ENCODE measurements around the gene DND1.

The DND1 gene

GRCh38 chr5:140633021-140633471 lies 40.3 kb downstream of the DND1 start, which contains the start of gene CD14:
Gene CD14 (minus strand): TSS chr5:140633175. CDS start chr5:140633071, 104 bp downstream.
- no peaks in the 10 kb centered on the region for H3K79me2 ChIP-seq (ENCODE audit: low read length)
- no peaks in the 10 kb centered on the region for H4K20me1 ChIP-seq (ENCODE audit: insufficient read depth, low read length)
- H3K4me1 ChIP-seq (ENCODE audit: low read length), result peaks cover 18% of the 10 kb centered on the region
- TF ChIP-seq CTCF (IDR thresholded peaks at IDR 0.05; ENCODE audit: low read depth, low read length) (no peak), EZH2phosphoT487 (IDR thresholded peaks at IDR 0.05; ENCODE audit: low read depth) (no peak)
- no peak within 1 kb of the TSS for H3K27ac ChIP-seq (ENCODE audit: low read length)
- no peak within 1 kb of the TSS for H3K4me2 ChIP-seq (ENCODE audit: low read length)
- H3K9me3 ChIP-seq (ENCODE audit: insufficient read depth, low read length), result no peaks in the 10 kb centered on the region
- no peak within 1 kb of the TSS for H3K9ac ChIP-seq (ENCODE audit: low read length)
- no peak within 1 kb of the TSS for H2AFZ ChIP-seq (ENCODE audit: low read depth, low read length)
- no peaks in the 10 kb centered on the region for H3K36me3 ChIP-seq (replicated peaks; ENCODE audit: low read depth, low read length)
- H3K4me3 ChIP-seq (ENCODE audit: low read length), result no peak within 1 kb of the TSS
- H3K27me3 ChIP-seq (ENCODE audit: low read depth, low read length), result no peaks in the 10 kb centered on the region

DNA sequence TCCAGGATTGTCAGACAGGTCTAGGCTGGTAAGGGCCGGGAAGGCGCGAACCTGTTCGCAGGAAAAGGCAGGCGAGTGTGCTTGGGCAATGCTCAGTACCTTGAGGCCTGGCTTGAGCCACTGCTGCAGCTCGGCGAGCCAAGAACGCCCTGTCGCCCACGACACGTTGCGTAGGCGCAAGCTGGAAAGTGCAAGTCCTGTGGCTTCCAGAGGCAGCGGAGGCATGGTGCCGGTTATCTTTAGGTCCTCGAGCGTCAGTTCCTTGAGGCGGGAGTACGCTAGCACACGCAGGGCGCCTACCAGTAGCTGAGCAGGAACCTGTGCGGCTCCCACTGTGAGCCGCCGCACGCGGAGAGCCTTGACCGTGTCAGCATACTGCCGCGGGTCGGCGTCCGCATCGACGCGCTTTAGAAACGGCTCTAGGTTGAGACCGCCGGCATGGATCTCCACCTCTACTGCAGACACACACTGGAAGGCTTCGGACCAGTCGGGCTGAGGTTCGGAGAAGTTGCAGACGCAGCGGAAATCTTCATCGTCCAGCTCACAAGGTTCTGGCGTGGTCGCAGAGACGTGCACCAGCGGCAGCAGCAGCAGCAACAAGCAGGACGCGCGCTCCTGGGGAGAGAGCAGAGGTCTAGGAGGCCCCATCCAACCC lies 40.9 kb downstream of the DND1 start:
- H3K27ac ChIP-seq (ENCODE audit: low read length), result no peak overlapping the region
- no peak overlapping the region for H2AFZ ChIP-seq (ENCODE audit: low read depth, low read length)
- no peaks in the 10 kb centered on the region for H3K27me3 ChIP-seq (ENCODE audit: low read depth, low read length)

DNA sequence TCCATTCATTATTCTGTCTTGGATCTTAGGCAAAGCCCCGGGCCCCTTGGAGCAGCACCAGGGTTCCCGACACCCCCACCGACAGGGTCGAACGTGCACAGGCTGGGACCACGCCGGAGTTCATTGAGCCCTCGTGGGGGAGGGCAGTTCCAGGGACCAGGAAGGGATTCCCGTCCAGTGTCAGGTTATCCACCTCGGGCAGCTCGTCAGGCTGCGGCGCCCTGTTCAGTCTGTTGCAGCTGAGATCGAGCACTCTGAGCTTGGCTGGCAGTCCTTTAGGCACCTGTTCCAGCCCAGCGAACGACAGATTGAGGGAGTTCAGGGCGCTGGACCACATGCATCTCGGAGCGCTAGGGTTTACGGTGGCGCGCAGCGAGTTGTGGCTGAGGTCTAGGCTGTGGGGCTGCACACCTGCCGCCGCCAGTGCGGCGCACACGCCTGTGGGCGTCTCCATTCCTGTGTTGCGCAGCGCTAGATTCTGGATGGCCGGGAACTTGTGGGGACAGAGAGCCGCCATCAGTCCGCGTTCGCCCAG lies 41.5 kb downstream of the DND1 start:
- H3K79me2 ChIP-seq (ENCODE audit: low read length), result no peaks in the 10 kb centered on the region
- no peak overlapping the region for H3K4me2 ChIP-seq (ENCODE audit: low read length)
- H2AFZ ChIP-seq (ENCODE audit: low read depth, low read length), result no peak overlapping the region
- no peaks in the 10 kb centered on the region for H4K20me1 ChIP-seq (ENCODE audit: insufficient read depth, low read length)
- no peak for TF ChIP-seq EZH2phosphoT487 (IDR thresholded peaks at IDR 0.05; ENCODE audit: low read depth)
- TF ChIP-seq CTCF (IDR thresholded peaks at IDR 0.05; ENCODE audit: low read depth, low read length), result no peak
- H3K27ac ChIP-seq (ENCODE audit: low read length), result no peak overlapping the region
- H3K4me1 ChIP-seq (ENCODE audit: low read length), result peaks cover 18% of the 10 kb centered on the region
- no peaks in the 10 kb centered on the region for H3K27me3 ChIP-seq (ENCODE audit: low read depth, low read length)
- H3K36me3 ChIP-seq (replicated peaks; ENCODE audit: low read depth, low read length), result no peaks in the 10 kb centered on the region
- H3K4me3 ChIP-seq (ENCODE audit: low read length), result no peak overlapping the region
- H3K9me3 ChIP-seq (ENCODE audit: insufficient read depth, low read length), result 0 out of 2 replicates have a peak, but pooled peaks cover 6% of the 10 kb centered on the region
- no peak overlapping the region for H3K9ac ChIP-seq (ENCODE audit: low read length)

More for the DNA sequence above, 40.9 kb downstream of the DND1 start:
- Histone ChIP-seq H3K36me3 (replicated peaks; ENCODE audit: low read depth, low read length) (no peaks in the 10 kb centered on the region), H3K9me3 (ENCODE audit: insufficient read depth, low read length) (0 out of 2 replicates have a peak, but pooled peaks cover under 1% of the 10 kb centered on the region), H3K4me1 (ENCODE audit: low read length) (peaks cover 18% of the 10 kb centered on the region), H3K4me3 (ENCODE audit: low read length) (no peak overlapping the region), H4K20me1 (ENCODE audit: insufficient read depth, low read length) (no peaks in the 10 kb centered on the region), H3K4me2 (ENCODE audit: low read length) (no peak overlapping the region), H3K9ac (ENCODE audit: low read length) (no peak overlapping the region), H3K79me2 (ENCODE audit: low read length) (no peaks in the 10 kb centered on the region)
- TF ChIP-seq EZH2phosphoT487 (IDR thresholded peaks at IDR 0.05; ENCODE audit: low read depth) (no peak), CTCF (IDR thresholded peaks at IDR 0.05; ENCODE audit: low read depth, low read length) (no peak)

DNA sequence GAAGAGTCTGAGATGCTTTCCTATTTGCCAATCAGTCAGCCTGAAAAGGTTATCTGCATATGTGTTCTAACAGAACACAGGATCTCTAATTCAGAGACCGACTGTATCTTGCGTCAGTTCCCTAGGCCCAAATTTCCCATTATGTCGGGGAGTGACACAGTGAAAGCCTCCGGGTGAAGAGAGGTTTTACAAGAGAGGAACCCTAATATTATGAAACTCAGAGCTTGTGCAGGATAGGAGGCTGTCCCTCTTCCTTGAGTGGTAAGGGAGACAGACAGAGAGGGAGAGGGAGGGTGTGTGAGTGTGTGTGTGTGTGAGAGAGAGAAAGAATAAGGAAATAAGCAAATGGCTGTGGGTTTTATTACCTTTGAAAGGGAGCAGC lies 42.3 kb downstream of the DND1 start:
- 0 out of 2 replicates have a peak, but pooled peaks cover 6% of the 10 kb centered on the region for H3K9me3 ChIP-seq (ENCODE audit: insufficient read depth, low read length)
- H3K79me2 ChIP-seq (ENCODE audit: low read length), result no peaks in the 10 kb centered on the region
- H3K36me3 ChIP-seq (replicated peaks; ENCODE audit: low read depth, low read length), result no peaks in the 10 kb centered on the region
- H4K20me1 ChIP-seq (ENCODE audit: insufficient read depth, low read length), result no peaks in the 10 kb centered on the region
- no peak overlapping the region for H3K4me2 ChIP-seq (ENCODE audit: low read length)
- H3K9ac ChIP-seq (ENCODE audit: low read length), result no peak overlapping the region
- H3K27ac ChIP-seq (ENCODE audit: low read length), result no peak overlapping the region
- no peaks in the 10 kb centered on the region for H3K27me3 ChIP-seq (ENCODE audit: low read depth, low read length)
- no peak overlapping the region for H2AFZ ChIP-seq (ENCODE audit: low read depth, low read length)
- no peak for TF ChIP-seq CTCF (IDR thresholded peaks at IDR 0.05; ENCODE audit: low read depth, low read length)
- no peak for TF ChIP-seq EZH2phosphoT487 (IDR thresholded peaks at IDR 0.05; ENCODE audit: low read depth)
- H3K4me3 ChIP-seq (ENCODE audit: low read length), result no peak overlapping the region
- H3K4me1 ChIP-seq (ENCODE audit: low read length), result peaks cover 18% of the 10 kb centered on the region
